Endodermal cell (in vitro differentiated cells): ENCODE measurements around the gene KCND2. TPM values are rescaled to one million over a fixed set of nuclear protein-coding genes. Genes with fewer than 3 reads are reported as not detected.

Experiments used
- DNase-seq: peaks from one replicate; pipeline ENCODE4 v3.0.0-alpha.2; 2017
- H3K27ac ChIP-seq: 2 replicates; pipeline ENCODE4 v1.5.1; 2013; ENCODE audit warnings: mild to moderate bottlenecking, low read depth, low read length, moderate library complexity
- H3K27me3 ChIP-seq: 2 replicates; pipeline ENCODE4 v1.6.1; 2013; ENCODE audit warnings: mild to moderate bottlenecking, low read length, moderate library complexity; ENCODE audit not compliant: insufficient read depth, control insufficient read depth, poor library complexity, severe bottlenecking
- H3K36me3 ChIP-seq: 2 replicates; pipeline ENCODE4 v1.7.0; 2013; ENCODE audit warnings: mild to moderate bottlenecking, low read length, moderate library complexity; ENCODE audit not compliant: control insufficient read depth, insufficient read depth
- H3K4me1 ChIP-seq: one replicate; pipeline ENCODE4 v1.7.0; 2013; ENCODE audit warnings: low read length; ENCODE audit not compliant: control insufficient read depth, insufficient read depth
- H3K4me3 ChIP-seq: 2 replicates; pipeline ENCODE4 v1.5.1; 2013; ENCODE audit warnings: mild to moderate bottlenecking, low read length, moderate library complexity
- H3K9ac ChIP-seq: 2 replicates; pipeline ENCODE4 v1.6.1; 2013; ENCODE audit warnings: mild to moderate bottlenecking, low read length, moderate library complexity; ENCODE audit not compliant: poor library complexity, severe bottlenecking; ENCODE audit errors: extremely low read depth
- H3K9me3 ChIP-seq: 2 replicates; pipeline ENCODE4 v1.6.1; 2013; ENCODE audit warnings: mild to moderate bottlenecking, low read length, moderate library complexity; ENCODE audit not compliant: control insufficient read depth
- H3K27ac Mint-ChIP-seq: 2 replicates; pipeline ENCODE4 v1.8.0; 2020; ENCODE audit warnings: mixed read lengths
- H3K27me3 Mint-ChIP-seq: 2 replicates; pipeline ENCODE4 v1.8.0; 2021; ENCODE audit warnings: mild to moderate bottlenecking, mixed read lengths; ENCODE audit not compliant: insufficient read depth
- H3K36me3 Mint-ChIP-seq: 2 replicates; pipeline ENCODE4 v1.8.0; 2020; ENCODE audit warnings: low read depth, mixed read lengths
- H3K4me1 Mint-ChIP-seq: 2 replicates; pipeline ENCODE4 v1.8.0; 2020; ENCODE audit warnings: mixed read lengths
- H3K4me3 Mint-ChIP-seq: 2 replicates; pipeline ENCODE4 v1.8.0; 2020; ENCODE audit warnings: mild to moderate bottlenecking, moderate library complexity, mixed read lengths
- H3K9me3 Mint-ChIP-seq: 2 replicates; pipeline ENCODE4 v1.8.0; 2020; ENCODE audit warnings: mild to moderate bottlenecking, mixed read lengths
- CTCF ChIP-seq: fragments of 200-600 bp; sonication (generic); conservative IDR thresholded peaks from 2 replicates; pipeline ENCODE4 v1.5.0; 2021; ENCODE audit warnings: antibody characterized with exemption, mild to moderate bottlenecking
- WGBS, 2 experiments: methylation state at CpG; one replicate each; pipeline versions ENCODE4 v1.1.5 to v1.1.7; 2013; ENCODE audit warnings: missing lambda C conversion rate in 2 of 2, mixed read lengths in 1 of 2; ENCODE audit not compliant: insufficient coverage in 1 of 2, insufficient read length in 1 of 2; 5-methylcytosine and 5-hydroxymethylcytosine counted together
- total RNA-seq, 2 donors: library from RNA; stranded (reverse); fragmentation: NEBNext Ultra II Directional in 1 of 2; extraction: Animal tissue kit (Norgen Biotek cat#: 25700) in 1 of 2; gene quantifications; 2 replicates in 1 of 2; 3 replicates in 1 of 2; pipeline ENCODE4 v1.2.1, GENCODE V29; 2021

The KCND2 gene
- total RNA-seq, 2 donors from 2014 or later: 0.71 to 4.6 TPM

GRCh38 chr7:120588862-120589261, 315.9 kb downstream of the KCND2 start:
- Mint-ChIP-seq H3K36me3 (no peaks in the 10 kb centered on the region), H3K4me3 (no peak overlapping the region), H3K4me1 (peaks cover 5% of the 10 kb centered on the region), H3K27ac (no peak overlapping the region), H3K27me3 (no peaks in the 10 kb centered on the region), H3K9me3 (no peaks in the 10 kb centered on the region)
- TF ChIP-seq CTCF: no peak
- H3K4me1 ChIP-seq: no peaks in the 10 kb centered on the region
- H3K9me3 ChIP-seq: no peaks in the 10 kb centered on the region
- no peaks in the 10 kb centered on the region for H3K27me3 ChIP-seq
- H3K9ac ChIP-seq: no peak overlapping the region
- H3K27ac ChIP-seq: no peak overlapping the region
- no peak overlapping the region for H3K4me3 ChIP-seq
- H3K36me3 ChIP-seq: no peaks in the 10 kb centered on the region
- no peak for DNase-seq
- WGBS, 2 experiments: 85 to 100% methylated on average over 1 to 2 of the region's 2 CpGs

- Mint-ChIP-seq H3K4me1 (no peaks in the 10 kb centered on the region), H3K27me3 (no peaks in the 10 kb centered on the region), H3K36me3 (no peaks in the 10 kb centered on the region), H3K27ac (no peak overlapping the region), H3K4me3 (no peak overlapping the region), H3K9me3 (no peaks in the 10 kb centered on the region)
- no peaks in the 10 kb centered on the region for H3K4me1 ChIP-seq
- 100% methylated on average over 1 of the region's 1 CpG for WGBS, 2 experiments
- H3K36me3 ChIP-seq: no peaks in the 10 kb centered on the region
- no peak for TF ChIP-seq CTCF
- H3K27ac ChIP-seq: no peak overlapping the region
- no peak overlapping the region for H3K9ac ChIP-seq
- DNase-seq: no peak
- H3K9me3 ChIP-seq: no peaks in the 10 kb centered on the region
- no peak overlapping the region for H3K4me3 ChIP-seq
- no peaks in the 10 kb centered on the region for H3K27me3 ChIP-seq
Observed at GRCh38 chr7:120600607-120601006, 327.6 kb downstream of the KCND2 start.

DNA sequence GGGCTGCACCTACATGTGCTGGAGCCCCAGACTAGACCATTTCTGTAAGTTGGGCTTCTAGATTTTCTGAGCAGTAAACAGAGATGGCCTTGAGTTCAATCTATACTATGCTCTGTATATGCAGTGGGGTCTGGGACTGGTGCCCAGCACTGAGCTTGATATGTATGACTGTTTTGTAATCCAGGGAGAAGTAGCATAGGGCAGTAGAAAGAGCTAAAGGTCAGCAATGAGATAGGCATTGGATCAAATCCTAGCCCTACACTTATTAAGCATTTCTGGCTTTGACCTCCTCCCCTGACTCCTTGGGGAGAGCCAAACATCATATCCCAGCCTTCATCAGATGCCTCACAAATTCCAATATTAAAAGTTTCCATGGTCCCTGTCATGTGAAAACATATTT, 330.4 kb downstream of the KCND2 start:
- Mint-ChIP-seq H3K27me3 (no peaks in the 10 kb centered on the region), H3K4me1 (no peaks in the 10 kb centered on the region), H3K36me3 (no peaks in the 10 kb centered on the region), H3K9me3 (no peaks in the 10 kb centered on the region), H3K4me3 (no peak overlapping the region), H3K27ac (no peak overlapping the region)
- Histone ChIP-seq H3K27me3 (no peaks in the 10 kb centered on the region), H3K4me3 (no peak overlapping the region), H3K27ac (no peak overlapping the region), H3K4me1 (no peaks in the 10 kb centered on the region), H3K9ac (no peak overlapping the region), H3K36me3 (no peaks in the 10 kb centered on the region), H3K9me3 (no peaks in the 10 kb centered on the region)
- DNase-seq: no peak
- TF ChIP-seq CTCF: no peak
